ENCODE results near the gene ARHGAP18.

The ARHGAP18 gene, protein sequence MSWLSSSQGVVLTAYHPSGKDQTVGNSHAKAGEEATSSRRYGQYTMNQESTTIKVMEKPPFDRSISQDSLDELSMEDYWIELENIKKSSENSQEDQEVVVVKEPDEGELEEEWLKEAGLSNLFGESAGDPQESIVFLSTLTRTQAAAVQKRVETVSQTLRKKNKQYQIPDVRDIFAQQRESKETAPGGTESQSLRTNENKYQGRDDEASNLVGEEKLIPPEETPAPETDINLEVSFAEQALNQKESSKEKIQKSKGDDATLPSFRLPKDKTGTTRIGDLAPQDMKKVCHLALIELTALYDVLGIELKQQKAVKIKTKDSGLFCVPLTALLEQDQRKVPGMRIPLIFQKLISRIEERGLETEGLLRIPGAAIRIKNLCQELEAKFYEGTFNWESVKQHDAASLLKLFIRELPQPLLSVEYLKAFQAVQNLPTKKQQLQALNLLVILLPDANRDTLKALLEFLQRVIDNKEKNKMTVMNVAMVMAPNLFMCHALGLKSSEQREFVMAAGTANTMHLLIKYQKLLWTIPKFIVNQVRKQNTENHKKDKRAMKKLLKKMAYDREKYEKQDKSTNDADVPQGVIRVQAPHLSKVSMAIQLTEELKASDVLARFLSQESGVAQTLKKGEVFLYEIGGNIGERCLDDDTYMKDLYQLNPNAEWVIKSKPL

DNA sequence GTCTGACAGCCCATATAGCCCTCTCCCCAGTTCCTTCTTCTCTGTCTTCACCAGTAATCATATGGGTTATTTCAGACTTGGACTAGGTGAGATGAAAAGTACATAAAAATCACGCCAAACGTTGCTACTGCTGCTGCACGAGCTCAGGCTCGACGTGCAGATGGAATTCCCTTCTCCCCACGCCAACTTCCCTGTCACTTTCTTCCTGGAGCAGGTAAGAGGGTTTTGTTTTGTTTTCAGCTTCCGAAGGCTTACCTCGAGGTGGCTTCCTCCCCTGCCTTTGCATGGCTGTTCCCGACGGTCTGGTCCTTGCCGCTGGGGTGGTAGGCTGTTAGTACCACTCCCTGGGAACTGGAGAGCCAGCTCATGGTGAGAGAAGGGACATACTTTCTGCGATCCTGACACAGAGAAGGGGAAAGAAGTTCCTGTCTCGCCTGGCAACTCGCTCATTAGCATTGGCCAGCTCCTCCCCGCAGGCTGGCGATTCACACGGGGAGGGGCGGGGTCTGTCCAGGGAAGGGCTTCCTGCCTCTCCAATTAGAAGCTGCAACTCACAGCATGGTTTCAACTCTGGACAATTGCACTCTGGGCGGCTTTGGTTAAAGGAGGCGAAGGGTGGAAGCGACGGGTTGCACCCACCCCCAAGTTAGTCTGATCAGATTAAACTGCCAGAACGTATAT lies at the start of gene ARHGAP18:
Gene ARHGAP18, minus strand, starts transcription at position 409 of the 681 bp plus-strand sequence. Its CDS starts 41 bp downstream, at position 368.
- Mint-ChIP-seq H3K9me3 (no peaks in the 10 kb centered on the region), H3K4me1 (peaks cover 31% of the 10 kb centered on the region), H3K4me3 (peak within 1 kb of the TSS; percentile 86), H3K27me3 (peaks cover 6% of the 10 kb centered on the region), H3K36me3 (ENCODE audit: low read depth) (peaks cover 1% of the 10 kb centered on the region), H3K27ac (peak within 1 kb of the TSS; percentile 66)
- ATAC-seq (peak; percentile 95), DNase-seq (peak; percentile 79)

DNA sequence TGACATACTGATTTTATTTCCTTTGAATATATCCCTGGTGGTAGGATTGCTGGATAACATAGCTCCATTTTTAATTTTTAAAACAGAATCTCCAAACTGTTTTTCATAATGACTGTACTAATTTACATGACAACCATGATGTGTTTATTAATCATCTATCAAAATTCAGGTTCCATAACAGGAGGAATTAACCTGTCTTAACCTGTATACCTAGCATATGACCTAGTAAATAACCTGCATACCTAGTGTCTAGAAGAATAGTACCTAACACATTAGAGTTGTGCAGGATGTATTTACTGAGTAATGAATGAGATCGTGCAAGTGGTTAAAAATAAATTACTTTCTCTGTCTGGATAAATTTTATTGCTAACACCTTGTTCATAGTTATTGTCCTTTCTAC lies 45.8 kb upstream of the ARHGAP18 start:
- peaks cover 14% of the 10 kb centered on the region for H3K4me1 Mint-ChIP-seq
- H3K4me3 Mint-ChIP-seq = no peak overlapping the region
- no peaks in the 10 kb centered on the region for H3K36me3 Mint-ChIP-seq (ENCODE audit: low read depth)
- ATAC-seq (no peak), DNase-seq (no peak)
- H3K9me3 Mint-ChIP-seq = no peaks in the 10 kb centered on the region
- H3K27ac Mint-ChIP-seq = no peak overlapping the region
- peaks cover 2% of the 10 kb centered on the region for H3K27me3 Mint-ChIP-seq

DNA sequence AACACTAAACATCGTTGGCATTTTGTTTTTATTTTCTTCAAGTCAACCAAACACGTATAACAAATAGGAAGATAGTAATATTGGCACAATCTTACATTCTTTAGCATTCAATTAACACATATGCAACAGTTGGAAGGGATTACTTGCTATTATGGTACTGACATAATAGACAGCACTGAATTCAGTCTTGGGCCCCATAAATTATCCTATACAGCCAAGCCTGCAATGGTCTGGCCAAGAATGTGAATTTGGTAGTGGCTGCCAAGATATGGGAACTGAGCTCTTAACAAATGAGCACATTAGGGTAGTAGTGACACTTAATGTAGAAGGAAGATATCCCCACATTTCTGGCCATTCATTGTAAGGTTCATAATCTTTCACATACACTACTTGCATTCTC lies 44.8 kb upstream of the ARHGAP18 start:
- H3K4me1 Mint-ChIP-seq = peaks cover 22% of the 10 kb centered on the region
- no peaks in the 10 kb centered on the region for H3K36me3 Mint-ChIP-seq (ENCODE audit: low read depth)
- H3K27me3 Mint-ChIP-seq = no peaks in the 10 kb centered on the region
- ATAC-seq (no peak), DNase-seq (no peak)
- H3K4me3 Mint-ChIP-seq = no peak overlapping the region
- no peaks in the 10 kb centered on the region for H3K9me3 Mint-ChIP-seq
- no peak overlapping the region for H3K27ac Mint-ChIP-seq

DNA sequence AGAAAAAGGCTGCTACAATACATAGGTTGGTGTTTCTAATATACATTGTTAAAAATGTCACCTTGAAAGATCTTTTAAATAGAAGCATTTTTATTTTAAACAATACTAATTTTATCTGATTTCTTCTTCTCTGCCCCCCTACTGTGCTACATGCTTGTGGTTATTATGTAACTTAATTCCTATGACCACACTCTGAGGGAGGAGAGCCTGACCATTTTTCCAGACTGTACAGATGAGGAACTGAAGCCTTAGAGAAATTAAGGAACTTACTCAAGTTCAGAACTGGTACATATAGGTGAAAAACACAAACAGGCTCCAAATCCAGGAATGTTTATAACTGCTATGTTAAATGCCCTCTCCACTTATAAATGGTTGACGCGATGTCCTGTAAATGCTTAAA lies 43.4 kb upstream of the ARHGAP18 start:
- no peak overlapping the region for H3K27ac Mint-ChIP-seq
- no peak overlapping the region for H3K4me3 Mint-ChIP-seq
- DNase-seq (no peak), ATAC-seq (no peak)
- H3K36me3 Mint-ChIP-seq (ENCODE audit: low read depth) = no peaks in the 10 kb centered on the region
- no peaks in the 10 kb centered on the region for H3K9me3 Mint-ChIP-seq
- peaks cover 36% of the 10 kb centered on the region for H3K4me1 Mint-ChIP-seq
- H3K27me3 Mint-ChIP-seq = no peaks in the 10 kb centered on the region

DNA sequence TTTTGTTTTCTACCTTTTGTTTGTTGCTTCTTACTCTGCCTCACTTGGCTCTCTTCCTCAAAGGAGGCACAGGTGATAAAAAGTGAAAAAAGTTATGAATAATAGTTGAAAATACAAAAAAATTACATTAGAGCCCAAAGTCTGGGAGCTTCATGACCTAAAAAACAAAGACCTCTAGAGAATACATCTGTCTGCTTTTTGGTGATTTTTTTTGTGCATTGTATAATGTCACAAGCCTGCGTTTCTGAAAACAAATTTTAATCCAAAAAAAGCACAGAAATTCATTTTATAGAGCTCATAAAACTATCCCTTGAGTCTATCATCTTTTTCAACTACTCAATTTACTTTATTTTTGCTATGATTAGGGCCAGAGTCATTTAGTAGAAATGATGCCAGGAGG lies 41.4 kb upstream of the ARHGAP18 start:
- Mint-ChIP-seq H3K27me3 (no peaks in the 10 kb centered on the region), H3K9me3 (no peaks in the 10 kb centered on the region), H3K36me3 (ENCODE audit: low read depth) (no peaks in the 10 kb centered on the region), H3K4me3 (no peak overlapping the region), H3K4me1 (peaks cover 53% of the 10 kb centered on the region), H3K27ac (peak overlapping the region; percentile 30)
- DNase-seq (no peak), ATAC-seq (no peak)

DNA sequence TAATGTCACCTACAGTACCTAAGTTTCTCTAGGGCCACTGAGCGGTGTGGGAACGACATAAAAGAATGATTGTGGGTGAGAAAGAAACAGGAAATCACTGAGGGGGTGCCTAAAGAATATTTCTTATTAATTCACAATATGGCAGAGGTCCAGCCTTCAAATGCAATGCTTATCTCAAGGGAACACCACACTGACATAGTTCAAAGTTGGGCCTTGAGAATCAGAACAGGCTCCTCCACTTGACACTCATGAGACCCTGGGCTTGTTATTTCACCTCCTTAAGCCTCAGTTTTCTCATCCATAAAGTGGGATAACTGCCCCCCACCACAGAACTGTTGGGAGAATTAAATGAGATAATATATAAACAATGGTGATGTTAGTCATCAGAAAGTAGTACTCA lies 40.4 kb upstream of the ARHGAP18 start:
- no peaks in the 10 kb centered on the region for H3K27me3 Mint-ChIP-seq
- peaks cover 55% of the 10 kb centered on the region for H3K4me1 Mint-ChIP-seq
- no peak overlapping the region for H3K4me3 Mint-ChIP-seq
- ATAC-seq = no peak
- H3K9me3 Mint-ChIP-seq = no peaks in the 10 kb centered on the region
- peak overlapping the region; percentile 97 for H3K27ac Mint-ChIP-seq
- no peaks in the 10 kb centered on the region for H3K36me3 Mint-ChIP-seq (ENCODE audit: low read depth)
- no peak for DNase-seq

DNA sequence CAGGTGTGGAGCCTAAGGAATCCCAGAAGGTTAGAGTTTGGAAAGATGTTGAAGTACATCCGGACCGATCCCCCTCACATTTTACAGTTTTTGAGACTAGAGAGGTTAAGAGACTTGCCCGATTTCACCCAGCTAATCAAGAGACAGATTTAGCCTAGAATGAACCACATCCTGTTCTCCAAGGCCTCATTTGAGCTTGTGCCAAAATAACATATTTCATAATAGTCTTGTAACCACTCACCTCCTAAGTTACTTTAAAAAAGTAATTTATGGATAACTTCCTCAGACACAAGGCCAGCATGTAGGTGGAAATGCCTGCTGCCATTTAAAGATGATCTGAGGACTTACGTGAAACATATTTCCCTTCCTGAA lies 39.8 kb upstream of the ARHGAP18 start:
- DNase-seq = no peak
- Mint-ChIP-seq H3K27ac (peak overlapping the region; percentile 97), H3K4me3 (peak overlapping the region; percentile 65), H3K9me3 (no peaks in the 10 kb centered on the region), H3K36me3 (ENCODE audit: low read depth) (no peaks in the 10 kb centered on the region), H3K4me1 (peaks cover 55% of the 10 kb centered on the region), H3K27me3 (no peaks in the 10 kb centered on the region)
- ATAC-seq = no peak

DNA sequence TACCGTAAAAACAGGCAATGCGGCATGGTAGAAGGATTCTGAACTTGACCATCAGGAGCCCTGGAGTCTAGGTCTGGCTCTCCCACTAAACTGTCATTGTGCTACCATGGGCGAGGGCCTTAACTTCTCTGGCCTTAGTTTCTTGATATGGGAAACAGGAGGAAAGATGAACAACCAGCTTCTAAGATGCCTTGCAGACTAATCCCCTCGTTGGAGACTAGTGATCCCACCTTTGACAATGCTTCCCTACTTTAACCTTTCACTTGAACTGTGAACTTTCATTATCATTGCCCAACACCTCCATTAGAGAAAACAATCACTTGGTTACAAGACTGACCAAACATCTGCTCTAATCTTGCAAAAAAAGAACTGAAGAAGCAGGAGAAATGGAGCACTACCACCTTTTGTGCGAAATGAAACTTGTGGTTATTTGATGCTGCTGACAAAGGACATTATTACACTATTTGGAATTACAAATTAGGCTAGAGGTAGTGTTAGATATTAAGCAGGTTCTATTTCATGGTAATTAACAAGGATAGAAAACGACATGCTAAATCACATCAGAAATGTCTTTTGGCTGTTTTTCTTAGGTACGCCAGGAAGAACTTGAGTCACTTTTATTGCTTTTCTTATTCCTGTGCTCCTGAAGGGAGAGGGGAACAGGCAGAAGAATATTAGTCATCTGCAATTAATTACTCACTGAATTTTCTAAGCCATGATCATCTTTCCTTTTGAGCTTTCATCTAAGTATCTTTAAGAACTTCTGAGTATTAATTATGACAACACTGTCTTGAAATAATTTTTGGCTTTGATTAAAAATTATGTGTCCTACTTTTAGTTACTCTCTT lies 39.1 kb upstream of the ARHGAP18 start:
- Mint-ChIP-seq H3K27me3 (no peaks in the 10 kb centered on the region), H3K4me1 (peaks cover 61% of the 10 kb centered on the region), H3K4me3 (peak overlapping the region; percentile 65), H3K27ac (peak overlapping the region; percentile 97), H3K36me3 (ENCODE audit: low read depth) (no peaks in the 10 kb centered on the region), H3K9me3 (no peaks in the 10 kb centered on the region)
- no peak for DNase-seq
- ATAC-seq = no peak

DNA sequence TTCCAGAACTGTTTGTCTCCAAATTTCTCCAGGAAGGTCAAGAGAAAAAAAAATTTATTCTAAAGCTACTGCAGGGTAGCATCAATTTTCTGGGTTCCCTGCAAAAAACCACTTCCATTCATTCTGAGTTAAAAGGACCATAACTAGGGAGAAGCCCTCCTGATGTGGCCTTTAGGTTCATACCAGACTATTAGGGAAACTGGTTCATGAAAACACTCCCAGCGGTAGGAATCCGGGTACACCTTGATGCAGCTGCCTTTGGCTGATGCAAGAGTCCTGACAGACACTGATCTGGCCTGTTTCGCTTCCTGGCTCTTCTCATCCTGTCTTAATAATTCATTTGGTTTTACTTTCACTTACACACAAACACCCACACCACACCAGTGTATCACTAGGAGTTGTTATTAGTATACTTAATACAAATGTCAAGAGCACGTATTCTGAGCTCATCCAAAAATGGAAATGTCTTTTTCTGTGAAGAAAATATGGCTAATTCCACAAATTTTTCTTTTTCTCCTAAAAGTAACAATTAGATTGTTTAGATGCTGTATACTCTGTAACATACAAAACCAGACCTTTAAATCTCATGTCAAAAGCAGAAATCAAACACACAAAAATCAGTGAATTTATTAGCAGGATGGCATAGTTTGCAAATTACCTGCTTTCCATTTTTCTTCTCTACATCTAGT lies 38.4 kb upstream of the ARHGAP18 start:
- Mint-ChIP-seq H3K9me3 (no peaks in the 10 kb centered on the region), H3K4me3 (peak overlapping the region; percentile 65), H3K36me3 (ENCODE audit: low read depth) (no peaks in the 10 kb centered on the region), H3K27ac (peak overlapping the region; percentile 97), H3K27me3 (no peaks in the 10 kb centered on the region), H3K4me1 (peaks cover 69% of the 10 kb centered on the region)
- ATAC-seq = peak; percentile 96
- DNase-seq = peak; percentile 58

DNA sequence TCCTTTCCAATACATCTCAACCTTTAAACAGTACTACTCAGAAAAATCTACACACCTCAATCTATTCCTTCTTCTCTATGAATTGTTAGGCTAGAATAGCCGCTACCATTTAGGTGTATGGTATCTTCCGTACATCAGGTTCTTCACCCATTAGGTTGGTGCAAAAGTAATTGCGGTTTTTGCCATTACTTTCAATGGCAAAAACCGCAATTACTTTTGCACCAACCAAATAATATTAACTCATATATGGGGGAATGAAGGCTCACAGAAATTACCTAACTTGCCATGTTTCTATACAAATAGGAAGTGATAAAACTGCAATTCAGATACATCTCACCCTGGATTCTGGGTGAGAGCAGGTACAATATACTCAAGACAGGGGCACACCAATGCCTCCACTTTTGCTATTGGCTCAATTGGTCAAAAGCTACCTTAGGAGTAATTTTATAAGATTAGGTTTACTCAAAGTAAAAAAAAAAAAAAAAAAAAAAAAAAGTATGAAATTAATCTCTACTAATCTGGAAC lies 37.7 kb upstream of the ARHGAP18 start:
- H3K27me3 Mint-ChIP-seq = no peaks in the 10 kb centered on the region
- H3K36me3 Mint-ChIP-seq (ENCODE audit: low read depth) = no peaks in the 10 kb centered on the region
- H3K9me3 Mint-ChIP-seq = no peaks in the 10 kb centered on the region
- H3K27ac Mint-ChIP-seq = peak overlapping the region; percentile 97
- H3K4me1 Mint-ChIP-seq = peaks cover 73% of the 10 kb centered on the region
- DNase-seq (no peak), ATAC-seq (no peak)
- peak overlapping the region; percentile 65 for H3K4me3 Mint-ChIP-seq

DNA sequence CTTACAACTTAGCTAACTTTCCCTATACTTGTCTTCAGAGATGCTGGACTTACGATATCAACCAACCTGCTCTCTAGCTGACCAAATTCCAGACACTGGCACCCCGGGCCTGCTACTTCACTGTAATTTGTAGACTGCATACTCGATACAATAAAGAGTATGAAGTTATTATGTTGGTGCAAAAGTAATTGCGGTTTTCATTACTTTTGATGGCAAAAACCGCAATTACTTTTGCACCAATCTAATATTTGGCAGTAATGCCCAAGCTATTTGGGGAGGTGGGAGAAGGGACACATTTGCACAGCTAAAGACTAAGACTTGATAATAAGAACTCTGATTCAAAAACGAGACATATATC lies 34.9 kb upstream of the ARHGAP18 start:
- Mint-ChIP-seq H3K27me3 (no peaks in the 10 kb centered on the region), H3K4me3 (no peak overlapping the region), H3K36me3 (ENCODE audit: low read depth) (no peaks in the 10 kb centered on the region), H3K4me1 (peaks cover 51% of the 10 kb centered on the region), H3K27ac (no peak overlapping the region), H3K9me3 (no peaks in the 10 kb centered on the region)
- ATAC-seq (no peak), DNase-seq (no peak)

DNA sequence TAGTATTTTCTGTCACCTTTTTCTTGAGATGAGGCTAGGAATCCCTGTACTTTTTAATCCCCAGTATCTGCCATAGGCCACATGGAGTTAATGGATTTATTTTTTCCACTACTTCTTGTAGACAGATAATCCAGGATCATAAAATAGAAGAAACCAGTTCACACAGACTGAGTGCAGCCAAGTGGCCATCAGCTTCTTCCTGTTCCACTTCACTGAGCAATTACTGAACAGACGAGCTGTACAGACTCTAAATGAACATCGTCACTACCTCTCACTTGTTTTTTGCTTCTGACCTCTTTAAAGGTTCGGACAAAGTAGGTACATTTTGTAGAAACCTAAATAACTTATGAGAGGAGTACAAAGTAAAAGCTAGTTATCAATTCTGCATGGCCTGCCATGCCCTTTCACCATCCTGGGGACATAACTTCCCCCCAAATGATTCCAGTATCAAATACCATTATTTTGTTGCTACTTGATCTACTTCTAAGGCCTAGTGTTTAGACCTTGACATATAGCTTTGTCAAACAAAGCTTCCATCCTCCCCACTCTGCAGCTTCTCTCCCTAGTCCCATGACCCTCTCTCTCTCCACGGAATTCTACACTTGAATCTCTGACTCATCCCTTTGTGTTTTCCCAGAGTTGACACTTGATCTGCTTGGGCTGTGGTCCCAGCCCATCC lies 34.4 kb upstream of the ARHGAP18 start:
- peaks cover 46% of the 10 kb centered on the region for H3K4me1 Mint-ChIP-seq
- H3K27ac Mint-ChIP-seq = no peak overlapping the region
- no peaks in the 10 kb centered on the region for H3K27me3 Mint-ChIP-seq
- no peaks in the 10 kb centered on the region for H3K9me3 Mint-ChIP-seq
- ATAC-seq (no peak), DNase-seq (no peak)
- no peaks in the 10 kb centered on the region for H3K36me3 Mint-ChIP-seq (ENCODE audit: low read depth)
- no peak overlapping the region for H3K4me3 Mint-ChIP-seq

DNA sequence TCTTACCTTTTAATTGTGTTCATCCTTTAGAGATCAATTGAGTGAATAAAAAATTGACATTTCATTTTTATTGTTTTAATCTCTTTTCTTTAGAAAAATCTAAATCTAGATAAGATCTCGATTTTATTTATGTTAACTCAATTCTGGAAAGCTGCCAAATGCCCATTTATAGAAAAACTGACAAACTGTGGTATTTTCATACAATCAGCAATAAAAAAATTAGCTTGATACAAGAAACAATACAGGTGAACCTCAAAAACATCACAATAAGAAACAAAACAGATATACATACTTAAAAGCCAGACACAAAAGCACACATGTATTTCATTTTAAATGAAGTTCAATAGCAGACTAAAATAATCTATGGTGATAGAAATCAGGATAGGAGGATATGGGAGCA lies 30.0 kb upstream of the ARHGAP18 start:
- Mint-ChIP-seq H3K36me3 (ENCODE audit: low read depth) (no peaks in the 10 kb centered on the region), H3K27me3 (no peaks in the 10 kb centered on the region), H3K9me3 (no peaks in the 10 kb centered on the region), H3K4me3 (no peak overlapping the region), H3K27ac (no peak overlapping the region), H3K4me1 (peaks cover 21% of the 10 kb centered on the region)
- DNase-seq (no peak), ATAC-seq (no peak)
